HepG2 (cell line): Measurements from ENCODE around the gene NIPAL3. TPM values are rescaled to one million over a fixed set of nuclear protein-coding genes. Genes with fewer than 3 reads are reported as not detected.
A peak's percentile ranks its signal among the peaks of the same experiment; 100 is the strongest.

Experiments
- BCL6 ChIP-seq: IDR thresholded peaks from 2 replicates; pipeline ENCODE4 v1.6.1; 2016; ENCODE audit warnings: missing genetic modification reagents, missing compliant biosample characterization
- CBFB ChIP-seq: sonication (generic); formaldehyde crosslinking; IDR thresholded peaks from 2 replicates; pipeline ENCODE4 v1.4.0; 2020; ENCODE audit warnings: missing genetic modification reagents
- GMEB1 ChIP-seq: sonication (generic); formaldehyde crosslinking; IDR thresholded peaks from 2 replicates; pipeline ENCODE4 v1.5.1; 2020; ENCODE audit warnings: missing genetic modification reagents, mild to moderate bottlenecking, borderline replicate concordance
- KAT7 ChIP-seq: IDR thresholded peaks from 2 replicates; pipeline ENCODE4 v1.6.1; 2018; ENCODE audit warnings: borderline replicate concordance, missing compliant biosample characterization
- KDM2A ChIP-seq: sonication (generic); formaldehyde crosslinking; IDR thresholded peaks from 2 replicates; pipeline ENCODE4 v1.4.0; 2020; ENCODE audit warnings: low read depth, missing genetic modification reagents, borderline replicate concordance
- NCOA2 ChIP-seq: sonication (generic); formaldehyde crosslinking; IDR thresholded peaks from 2 replicates; pipeline ENCODE4 v1.8.0; 2022; ENCODE audit warnings: inconsistent platforms
- NFYC ChIP-seq: IDR thresholded peaks from 2 replicates; pipeline ENCODE4 v1.6.1; 2016; ENCODE audit warnings: missing genetic modification reagents, missing compliant biosample characterization
- PBX3 ChIP-seq: sonication (generic); formaldehyde crosslinking; IDR thresholded peaks from 2 replicates; pipeline ENCODE4 v1.8.1; 2023; ENCODE audit warnings: missing genetic modification reagents, inconsistent platforms, borderline replicate concordance
- PLSCR1 ChIP-seq: sonication (generic); formaldehyde crosslinking; IDR thresholded peaks from 2 replicates; pipeline ENCODE4 v1.5.0; 2020; ENCODE audit warnings: missing genetic modification reagents, mild to moderate bottlenecking, borderline replicate concordance
- RFX1 ChIP-seq: fragments of 450-650 bp; IDR thresholded peaks from 2 replicates; pipeline ENCODE4 v1.6.1; 2017
- RFXANK ChIP-seq: IDR thresholded peaks from 2 replicates; pipeline ENCODE4 v1.6.1; 2016
- SIX4 ChIP-seq: sonication (generic); formaldehyde crosslinking; IDR thresholded peaks from 2 replicates; pipeline ENCODE4 v1.4.0; 2020; ENCODE audit warnings: missing genetic modification reagents
- STAG1 ChIP-seq: sonication (generic); formaldehyde crosslinking; IDR thresholded peaks from 2 replicates; pipeline ENCODE4 v1.4.0; 2020; ENCODE audit warnings: missing genetic modification reagents
- TFAP4 ChIP-seq: sonication (generic); IDR thresholded peaks from 2 replicates; pipeline ENCODE4 v1.6.1; 2016; ENCODE audit warnings: low read depth, borderline replicate concordance
- YY1 ChIP-seq: IDR thresholded peaks from 2 replicates; pipeline ENCODE4 v1.6.1; 2011; ENCODE audit warnings: low read length, low read depth, moderate library complexity, mild to moderate bottlenecking; ENCODE audit not compliant: insufficient read depth, insufficient replicate concordance
- ZBTB20 ChIP-seq: sonication (generic); formaldehyde crosslinking; IDR thresholded peaks from 2 replicates; pipeline ENCODE4 v1.8.1; 2023; ENCODE audit warnings: missing genetic modification reagents, low read depth, mild to moderate bottlenecking, borderline replicate concordance
- ZFP1 ChIP-seq: IDR thresholded peaks from 2 replicates; pipeline ENCODE4 v1.6.1; 2016
- ZFP36L1 ChIP-seq: sonication (generic); formaldehyde crosslinking; IDR thresholded peaks from 2 replicates; pipeline ENCODE4 v1.8.0; 2022; ENCODE audit warnings: mild to moderate bottlenecking, missing genetic modification reagents, moderate library complexity
- ZNF687 ChIP-seq: sonication (generic); formaldehyde crosslinking; IDR thresholded peaks from 2 replicates; pipeline ENCODE4 v1.5.1; 2020; ENCODE audit warnings: mild to moderate bottlenecking, missing genetic modification reagents, moderate library complexity
- ZNF746 ChIP-seq: sonication (generic); formaldehyde crosslinking; IDR thresholded peaks from 2 replicates; pipeline ENCODE4 v1.8.0; 2022; ENCODE audit warnings: mild to moderate bottlenecking, missing genetic modification reagents
- ZNF781 ChIP-seq: sonication (generic); formaldehyde crosslinking; IDR thresholded peaks from 2 replicates; pipeline ENCODE4 v1.5.1; 2020; ENCODE audit warnings: borderline replicate concordance, mild to moderate bottlenecking, missing genetic modification reagents; ENCODE audit errors: not compliant biosample characterization
- ZSCAN31 ChIP-seq: sonication (generic); formaldehyde crosslinking; IDR thresholded peaks from 2 replicates; pipeline ENCODE4 v1.5.0; 2020; ENCODE audit warnings: low read depth, mild to moderate bottlenecking, missing genetic modification reagents
- polyA plus RNA-seq, 8 experiments: library from polyadenylated mRNA; depleted of rRNA in 3 of 8; stranded (reverse) in 7 of 8; unstranded in 1 of 8; fragments of >200 nt; fragmentation: Illumina TruSeq in 4 of 8; extraction: Trizol in 4 of 8; gene quantifications; 2 replicates each; pipeline versions ENCODE4 v1.2.1 to v1.2.3, GENCODE V29; 2011 to 2016; ENCODE audit warnings: low read depth in 4 of 8, missing spikeins in 1 of 8, mixed read lengths in 1 of 8; ENCODE audit not compliant: insufficient read depth in 1 of 8
- total RNA-seq, 5 experiments: library from RNA; depleted of rRNA; stranded (reverse); fragments of >200 nt; fragmentation: Illumina TruSeq; extraction: Trizol; gene quantifications; 2 replicates each; pipeline ENCODE4 v1.2.3, GENCODE V29; 2016; ENCODE audit warnings: low read depth in 1 of 5

Gene NIPAL3
- total and polyA plus RNA-seq, 2 of the 13 experiments (the other 11 are each of a cell fraction or from before 2014, with no cell fraction given), result 5.6 to 8.6 TPM

GRCh38 chr1:24415334-24415909 is at the start of gene NIPAL3 (continued):
- TF ChIP-seq GMEB1 (CRISPR knock-in tag) (0 out of 2 replicates have a peak, but pooled peaks have one; percentile 27), ZNF781 (no peak), BCL6 (peak; percentile 9; the same call in 1 of the 2 replicates), CBFB (CRISPR knock-in tag) (0 out of 2 replicates have a peak, but pooled peaks have one; percentile 30), STAG1 (CRISPR knock-in tag) (peak; percentile 78), RFX1 (no peak), YY1 (peak; percentile 44), ZNF687 (peak; percentile 86), ZNF746 (0 out of 2 replicates have a peak, but pooled peaks have one; percentile 14), PBX3 (CRISPR knock-in tag) (peak; percentile 99), NCOA2 (CRISPR knock-in tag) (0 out of 2 replicates have a peak, but pooled peaks have one; percentile 15), ZFP1 (peak; percentile 66), ZBTB20 (CRISPR knock-in tag) (no peak), NFYC (CRISPR knock-in tag) (peak; percentile 98), ZFP36L1 (CRISPR knock-in tag) (no peak), ZSCAN31 (CRISPR knock-in tag) (0 out of 2 replicates have a peak, but pooled peaks have one; percentile 22), SIX4 (CRISPR knock-in tag) (no peak), KDM2A (CRISPR knock-in tag) (peak; percentile 73; the same call in 1 of the 2 replicates), PLSCR1 (no peak), RFXANK (0 out of 2 replicates have a peak, but pooled peaks have one; percentile 37), TFAP4 (peak; percentile 64; the same call in 1 of the 2 replicates), KAT7 (CRISPR knock-in tag) (peak; percentile 77; the same call in 1 of the 2 replicates)
